NAMALWA (cell line): ENCODE measurements around the gene PDE6B.
"Not testable (repeated sequence)": the region's sequence is repeated elsewhere in the genome, so short reads cannot be mapped to it uniquely, and the experiment has no call there.

Experiments
- DNase-seq: peaks from one replicate; pipeline ENCODE4 v3.0.0-alpha.2; 2015; ENCODE audit warnings: low spot score

The PDE6B gene

GRCh38 chr4:656436-657337, 31.3 kb downstream of the PDE6B start:
- no peak for DNase-seq

- no peak for DNase-seq
Measured at GRCh38 chr4:657338-657833, 32.0 kb downstream of the PDE6B start.

- DNase-seq = no peak
Measured at GRCh38 chr4:657834-658667, 32.7 kb downstream of the PDE6B start.

DNA sequence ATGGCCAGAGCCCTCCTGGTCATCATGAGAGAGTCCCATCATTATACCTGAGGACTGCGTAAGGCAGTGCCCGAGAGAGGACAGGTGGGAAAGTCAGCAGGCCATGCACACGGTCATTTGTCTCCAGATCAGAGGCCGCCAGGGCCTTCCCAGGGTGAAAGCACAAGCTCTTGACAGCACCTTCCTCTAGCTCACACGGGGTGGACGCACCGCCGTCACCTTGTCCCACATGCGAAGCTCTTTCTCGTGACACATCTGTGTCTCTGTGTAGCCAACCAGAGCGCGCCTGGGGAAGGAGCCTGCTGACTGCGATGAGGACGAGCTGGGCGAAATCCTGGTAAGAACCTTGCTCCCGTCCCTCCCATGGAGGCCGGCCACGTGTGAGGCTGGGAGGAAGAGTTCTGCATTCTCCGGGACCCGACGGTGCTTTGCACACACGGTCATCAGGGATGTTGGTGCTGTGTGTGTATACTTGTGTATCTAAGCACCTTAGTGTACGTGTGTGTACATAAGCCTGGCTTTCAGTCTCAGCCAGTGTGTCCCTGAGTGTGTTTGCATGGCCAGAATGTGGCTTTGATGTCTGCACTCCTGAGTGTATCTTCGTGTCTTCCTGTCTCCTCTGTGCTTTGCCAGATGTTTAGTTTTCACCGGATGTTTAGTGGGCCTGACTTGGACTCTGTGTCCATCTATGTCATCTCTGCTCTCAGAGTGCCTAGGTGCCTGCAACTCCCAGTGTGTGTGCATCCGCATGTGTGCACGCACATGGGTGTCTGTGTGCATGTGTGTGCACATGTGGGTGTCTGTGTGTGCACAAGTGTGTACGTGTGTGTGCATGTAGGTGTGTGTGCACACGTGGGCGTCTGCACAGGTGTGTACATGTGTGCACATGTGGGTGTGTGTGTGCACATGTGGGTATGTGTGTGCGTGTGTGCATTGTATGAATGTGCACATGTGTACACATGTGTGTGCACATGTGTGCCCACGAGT, 33.6 kb downstream of the PDE6B start:
- no peak for DNase-seq

DNA sequence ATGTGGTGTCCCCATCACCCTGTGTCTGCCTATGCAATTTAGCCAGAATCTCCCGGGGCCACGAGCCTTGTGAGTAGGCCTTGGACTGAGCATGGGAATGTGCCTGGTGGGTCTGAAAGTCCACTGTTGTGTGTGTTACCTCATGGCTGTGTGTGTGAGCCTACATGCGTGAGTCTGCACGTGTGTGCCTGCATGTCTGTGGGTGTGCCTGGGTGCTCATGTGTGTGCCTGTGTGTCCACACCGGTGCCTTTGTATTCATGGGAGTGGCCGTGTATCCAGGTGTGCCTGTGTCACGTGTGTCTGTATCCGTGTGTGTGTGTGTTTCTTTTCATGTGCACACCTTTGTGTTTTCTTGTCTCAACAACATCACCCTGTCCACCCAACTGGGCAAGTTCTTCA, 34.5 kb downstream of the PDE6B start:
- no peak for DNase-seq

- DNase-seq = no peak
Measured at GRCh38 chr4:660401-660800, 35.0 kb downstream of the PDE6B start.

DNA sequence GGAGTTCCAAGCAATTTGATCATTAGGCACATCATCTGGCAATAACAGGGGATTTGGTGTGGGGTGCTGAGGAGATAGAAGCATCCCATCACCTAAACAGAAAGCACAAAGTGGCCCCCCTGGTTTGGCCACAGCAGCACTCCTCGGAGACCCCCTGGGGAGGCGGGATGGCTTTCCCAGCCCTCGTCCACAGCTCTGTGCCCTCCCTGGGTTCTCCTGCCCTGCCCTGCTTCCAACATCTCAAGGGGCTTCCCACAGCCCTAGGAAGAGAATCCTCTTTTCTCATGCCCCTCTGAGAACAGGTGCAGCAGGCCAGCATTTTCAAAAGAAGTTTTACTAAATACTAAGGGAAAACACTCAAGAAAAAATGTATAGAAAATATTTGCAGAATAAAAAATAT, 35.9 kb downstream of the PDE6B start:
- no peak for DNase-seq

DNA sequence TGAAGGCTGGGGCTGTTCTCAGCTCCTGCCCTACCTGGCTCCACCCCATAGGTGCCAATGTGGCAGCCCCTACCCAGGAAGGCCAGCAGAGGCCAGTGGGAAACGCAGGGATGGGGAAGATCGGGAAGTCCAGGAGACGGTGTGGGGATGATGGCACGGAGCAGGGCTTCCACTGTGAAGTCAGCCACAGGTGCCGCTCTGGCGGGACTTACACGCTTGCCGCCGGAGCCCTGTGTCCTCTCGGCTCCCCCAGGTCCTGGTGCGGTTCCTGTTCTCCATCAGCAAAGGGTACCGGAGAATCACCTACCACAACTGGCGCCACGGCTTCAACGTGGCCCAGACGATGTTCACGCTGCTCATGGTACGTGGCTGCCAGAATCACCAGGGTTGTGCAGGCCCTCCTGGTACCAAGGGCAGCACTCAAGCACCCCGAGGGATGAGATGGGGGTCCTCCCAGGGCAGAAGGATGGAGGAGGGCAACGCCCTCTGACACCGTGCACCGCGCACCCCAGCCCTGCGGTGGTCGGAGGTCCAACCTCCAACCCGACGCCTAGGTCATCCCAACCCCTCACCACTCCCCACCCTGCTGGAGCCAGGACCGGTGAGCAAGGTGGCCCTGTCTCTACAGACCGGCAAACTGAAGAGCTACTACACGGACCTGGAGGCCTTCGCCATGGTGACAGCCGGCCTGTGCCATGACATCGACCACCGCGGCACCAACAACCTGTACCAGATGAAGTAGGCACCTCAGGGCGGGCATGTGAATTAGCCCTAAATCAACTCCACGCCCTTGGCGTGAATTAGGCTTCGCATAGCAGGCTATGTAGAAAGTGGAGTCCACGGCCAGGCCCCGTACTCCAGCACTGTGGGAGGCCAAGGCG, 36.7 kb downstream of the PDE6B start:
- DNase-seq = no peak

DNA sequence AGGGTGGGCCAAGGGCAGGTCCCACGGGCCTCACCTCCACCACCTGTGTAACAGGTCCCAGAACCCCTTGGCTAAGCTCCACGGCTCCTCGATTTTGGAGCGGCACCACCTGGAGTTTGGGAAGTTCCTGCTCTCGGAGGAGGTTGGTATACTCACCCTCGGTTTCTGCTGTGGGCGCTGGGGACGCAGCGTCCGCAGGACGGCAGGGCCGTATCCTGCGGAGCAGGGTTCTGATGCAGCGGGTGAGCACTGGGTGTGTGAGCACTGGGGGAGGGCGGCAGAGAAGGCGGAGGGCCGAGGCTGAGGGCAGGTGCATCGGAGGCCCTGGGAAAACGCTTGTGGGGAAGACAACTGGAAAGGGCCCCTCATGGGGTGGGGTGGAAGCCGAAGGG, 37.7 kb downstream of the PDE6B start:
- no peak for DNase-seq

DNA sequence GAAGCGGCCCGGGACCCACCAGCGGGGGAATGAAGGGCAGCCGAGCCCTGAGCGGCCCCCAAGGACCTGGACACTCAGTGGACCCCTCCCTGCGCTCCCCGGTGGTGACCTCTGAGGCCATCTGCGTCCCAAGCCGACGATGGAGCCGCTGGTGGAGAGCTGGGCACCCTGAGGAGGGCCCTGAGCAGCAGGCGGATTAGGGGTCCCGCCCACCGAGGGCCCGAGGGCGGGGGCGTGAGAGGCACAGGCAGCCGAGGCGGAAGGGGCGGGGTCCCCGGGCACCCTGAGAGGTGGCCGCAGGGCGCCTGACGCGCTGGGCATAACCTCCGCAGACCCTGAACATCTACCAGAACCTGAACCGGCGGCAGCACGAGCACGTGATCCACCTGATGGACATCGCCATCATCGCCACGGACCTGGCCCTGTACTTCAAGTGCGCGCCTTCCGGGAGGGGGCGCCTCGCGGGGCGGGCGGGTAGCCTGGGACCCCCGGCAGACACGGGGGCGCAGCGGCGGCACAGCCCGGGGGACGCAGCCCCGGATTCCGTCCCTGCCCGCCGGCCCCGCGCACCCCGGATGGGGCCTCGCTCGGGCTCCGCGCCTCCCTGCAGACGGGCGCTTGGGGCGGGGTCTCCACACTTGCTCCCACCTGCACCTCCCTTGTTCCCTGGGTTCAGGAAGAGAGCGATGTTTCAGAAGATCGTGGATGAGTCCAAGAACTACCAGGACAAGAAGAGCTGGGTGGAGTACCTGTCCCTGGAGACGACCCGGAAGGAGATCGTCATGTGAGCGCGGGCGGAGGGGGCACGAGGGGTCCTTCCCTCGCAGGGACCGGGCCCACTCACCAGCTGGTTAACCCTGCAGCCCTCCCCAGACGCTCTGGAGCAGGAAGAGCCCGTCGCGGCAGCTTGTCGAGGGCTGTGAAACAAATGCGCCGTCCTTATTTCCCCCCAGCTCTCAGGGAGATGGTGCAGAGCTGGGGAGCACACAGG, 38.4 kb downstream of the PDE6B start:
- no peak for DNase-seq

DNA sequence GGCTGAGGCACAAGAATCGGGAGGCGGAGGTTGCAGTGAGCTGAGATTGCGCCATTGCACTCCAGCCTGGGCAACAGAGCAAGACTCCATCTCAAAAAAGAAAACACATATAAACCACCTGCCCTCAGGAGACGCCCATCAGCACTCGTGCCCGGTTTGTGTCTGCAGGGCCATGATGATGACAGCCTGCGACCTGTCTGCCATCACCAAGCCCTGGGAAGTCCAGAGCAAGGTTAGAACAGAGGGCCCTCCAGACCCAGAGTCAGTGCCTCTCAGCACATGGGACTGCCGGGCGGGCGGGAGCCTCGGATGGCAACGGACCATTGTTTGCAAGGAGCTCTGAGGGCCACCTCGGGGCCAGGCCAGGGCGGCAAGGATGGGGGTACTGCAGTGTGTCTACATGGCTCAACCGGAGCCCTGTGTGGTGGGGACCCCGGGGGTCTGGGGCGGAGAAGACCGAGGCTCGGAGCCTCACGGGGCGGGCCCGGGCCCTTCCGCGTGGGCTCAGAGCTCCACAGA, 39.4 kb downstream of the PDE6B start:
- DNase-seq = no peak

- DNase-seq = no peak
Measured at GRCh38 chr4:665381-665750, 40.0 kb downstream of the PDE6B start.

DNA sequence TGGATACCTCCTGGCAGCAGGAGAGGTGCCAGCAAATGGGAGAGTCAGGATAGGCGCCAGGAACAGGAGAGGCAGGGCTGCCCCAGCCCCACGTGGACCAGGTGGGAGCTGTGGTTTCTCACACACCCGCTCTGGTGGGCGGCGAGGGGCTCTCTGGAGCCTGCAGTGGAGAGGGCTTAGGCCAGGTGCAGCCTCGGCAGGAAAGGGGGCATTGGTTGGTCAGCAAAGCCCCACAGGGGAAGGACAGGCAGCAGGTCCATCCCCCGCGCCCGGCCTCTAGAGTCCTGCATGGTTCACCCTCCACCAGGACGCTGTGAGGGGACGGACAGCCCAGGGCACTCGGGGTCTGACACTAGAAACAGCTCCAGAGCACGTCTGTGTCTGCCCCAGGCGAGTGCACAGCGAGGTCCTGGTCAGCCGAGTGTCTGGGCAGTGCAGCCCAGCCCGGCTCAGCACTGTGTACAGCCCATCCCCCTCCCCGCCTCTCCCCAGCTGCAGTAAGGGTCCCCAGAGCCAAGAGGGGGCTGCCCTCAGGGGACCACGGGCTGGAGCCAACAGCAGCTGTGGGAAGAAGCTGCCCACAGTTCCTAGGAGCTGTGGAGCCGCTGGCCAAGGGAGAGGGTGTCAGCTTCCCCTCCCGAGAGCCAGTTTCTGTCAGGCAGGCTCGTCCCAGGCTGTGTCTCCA, 40.5 kb downstream of the PDE6B start:
- DNase-seq = no peak

DNA sequence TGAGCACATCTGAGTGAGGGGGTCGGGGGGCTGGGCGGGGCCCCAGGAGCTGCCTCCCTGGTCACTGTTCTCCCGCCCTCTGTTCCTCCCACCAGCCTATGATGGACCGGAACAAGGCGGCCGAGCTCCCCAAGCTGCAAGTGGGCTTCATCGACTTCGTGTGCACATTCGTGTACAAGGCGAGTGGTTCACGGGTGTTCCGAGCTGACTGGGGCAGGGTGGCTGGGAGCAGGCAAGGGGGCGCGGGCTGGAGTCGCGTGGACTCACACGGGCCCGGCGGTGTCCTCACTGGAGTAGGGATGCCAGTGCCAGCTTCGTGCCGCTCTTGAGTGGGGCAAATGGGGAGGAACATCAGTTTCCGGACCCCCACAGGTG, 41.0 kb downstream of the PDE6B start:
- no peak for DNase-seq

DNA sequence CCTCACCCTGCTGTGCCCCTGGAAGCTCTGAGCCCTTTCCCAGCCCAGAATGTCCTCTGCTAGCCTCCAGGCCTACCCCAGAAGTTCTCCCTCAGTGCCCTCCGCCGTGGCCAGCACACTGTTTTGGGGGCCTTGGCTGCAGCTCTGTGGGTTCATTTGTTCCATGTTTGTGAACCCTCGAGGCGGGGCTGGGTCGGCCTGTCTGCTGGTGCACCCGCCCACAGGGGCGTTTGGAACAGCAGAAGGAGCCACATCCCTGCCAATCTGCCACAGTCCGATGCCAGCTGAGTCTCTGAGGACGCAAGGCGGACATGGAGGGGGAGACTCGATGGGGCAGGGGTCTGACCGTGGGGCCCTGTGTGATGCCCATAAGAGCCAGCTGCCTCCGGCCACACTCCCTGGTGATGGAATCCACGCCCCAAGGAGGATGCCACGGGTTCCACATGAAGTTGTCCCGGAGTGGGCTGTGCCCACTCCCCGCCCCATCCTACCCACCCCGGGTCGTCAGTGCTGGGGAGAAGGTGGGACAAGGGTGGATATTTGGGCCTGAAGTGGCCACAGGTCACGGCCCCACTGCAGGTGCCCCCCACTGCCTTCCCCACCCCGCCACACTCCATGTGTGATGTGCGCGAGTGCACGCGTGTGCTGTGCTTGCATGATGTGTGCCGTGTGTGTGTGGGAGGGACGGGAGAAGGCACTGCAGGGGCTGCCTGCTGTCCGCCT, 41.6 kb downstream of the PDE6B start:
- DNase-seq = no peak

DNA sequence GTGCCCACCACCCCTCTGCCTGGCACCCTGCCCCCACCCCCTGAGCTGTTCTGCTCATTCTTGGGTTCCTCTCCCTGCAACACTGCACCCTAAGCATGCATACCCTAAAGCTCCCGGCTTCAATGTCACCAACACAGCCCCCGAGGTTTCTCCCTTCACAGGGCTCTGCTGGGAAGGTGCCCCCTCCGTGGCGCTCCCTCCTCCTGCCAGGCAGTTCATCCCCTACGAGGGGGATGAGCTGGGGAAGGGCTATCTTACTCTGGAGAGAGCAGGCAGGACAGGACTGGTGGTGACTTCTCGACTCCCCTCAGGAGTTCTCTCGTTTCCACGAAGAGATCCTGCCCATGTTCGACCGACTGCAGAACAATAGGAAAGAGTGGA, 42.2 kb downstream of the PDE6B start:
- no peak for DNase-seq

DNA sequence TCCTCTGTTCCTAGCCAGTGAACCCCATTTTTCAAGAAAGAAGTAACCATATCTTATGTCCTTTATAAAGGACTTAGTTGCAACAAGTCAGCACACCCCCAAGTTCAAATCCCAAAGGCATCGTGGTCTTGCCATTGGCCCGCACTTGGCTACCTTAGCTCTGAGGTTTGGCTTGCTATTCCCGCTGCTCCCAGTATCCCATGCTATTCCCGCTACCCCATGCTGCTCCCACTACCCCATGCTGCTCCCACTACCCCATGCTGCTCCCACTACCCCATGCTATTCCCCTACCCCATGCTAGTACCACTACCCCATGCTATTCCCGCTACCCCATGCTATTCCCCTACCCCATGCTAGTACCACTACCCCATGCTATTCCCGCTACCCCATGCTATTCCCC, 42.8 kb downstream of the PDE6B start:
- not testable (repeated sequence) for DNase-seq
